ENCODE data around the gene ZDHHC14.
"Not testable (repeated sequence)": the region's sequence is repeated elsewhere in the genome, so short reads cannot be mapped to it uniquely, and the experiment has no call there.

Gene ZDHHC14

GRCh38 chr6:157557559-157557958, 176.6 kb downstream of the ZDHHC14 start:
- no peak overlapping the region for H3K27ac ChIP-seq (ENCODE audit: low read depth, low read length)
- H3K27me3 ChIP-seq (ENCODE audit: control insufficient read depth, insufficient read depth, low read length), result no peaks in the 10 kb centered on the region
- H3K4me3 ChIP-seq (ENCODE audit: low read length), result no peak overlapping the region
- H3K4me1 ChIP-seq (ENCODE audit: control insufficient read depth, insufficient read depth, low read length), result no peaks in the 10 kb centered on the region
- H3K36me3 ChIP-seq (ENCODE audit: control insufficient read depth, insufficient read depth, low read length), result no peaks in the 10 kb centered on the region
- no peak overlapping the region for H3K9ac ChIP-seq (ENCODE audit: low read length)

GRCh38 chr6:157558049-157558448, 177.1 kb downstream of the ZDHHC14 start:
- Histone ChIP-seq H3K27me3 (ENCODE audit: control insufficient read depth, insufficient read depth, low read length) (no peaks in the 10 kb centered on the region), H3K27ac (ENCODE audit: low read depth, low read length) (no peak overlapping the region), H3K36me3 (ENCODE audit: control insufficient read depth, insufficient read depth, low read length) (no peaks in the 10 kb centered on the region), H3K4me1 (ENCODE audit: control insufficient read depth, insufficient read depth, low read length) (no peaks in the 10 kb centered on the region), H3K9ac (ENCODE audit: low read length) (no peak overlapping the region), H3K4me3 (ENCODE audit: low read length) (no peak overlapping the region)

DNA sequence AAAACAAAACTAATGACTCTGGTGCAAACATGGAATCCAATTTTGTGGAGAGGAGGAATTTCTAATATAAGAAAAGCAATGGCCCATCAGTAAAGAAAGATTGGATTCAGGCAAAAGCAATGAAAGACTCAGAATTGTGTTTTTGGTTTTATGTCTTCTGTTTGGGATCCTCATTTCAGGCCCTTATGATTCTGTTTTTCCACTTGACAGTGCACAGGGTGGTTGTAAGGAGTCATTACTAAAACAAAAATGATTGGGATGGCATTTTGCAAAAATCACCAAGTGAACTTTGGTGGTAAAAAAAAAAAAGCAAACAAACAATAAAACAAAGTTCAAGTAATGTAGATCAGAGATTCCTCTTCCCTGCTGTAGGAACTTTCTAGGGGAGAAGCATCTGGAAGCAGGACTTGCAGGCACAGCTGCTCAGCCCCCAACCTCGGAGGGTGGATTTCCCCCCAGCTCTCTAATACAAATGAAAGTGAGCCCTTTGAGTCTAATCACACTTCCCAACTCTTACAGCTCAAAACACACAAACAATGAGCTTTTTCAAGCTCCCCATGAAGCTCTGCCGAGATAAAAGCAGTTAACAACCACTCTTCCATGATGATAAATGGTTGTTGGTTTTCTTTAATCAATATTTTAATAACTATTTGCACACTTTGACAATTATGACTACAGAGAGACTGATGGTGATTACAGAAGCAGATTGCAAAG, 177.7 kb downstream of the ZDHHC14 start:
- Histone ChIP-seq H3K36me3 (ENCODE audit: control insufficient read depth, insufficient read depth, low read length) (no peaks in the 10 kb centered on the region), H3K4me3 (ENCODE audit: low read length) (no peak overlapping the region), H3K9ac (ENCODE audit: low read length) (no peak overlapping the region), H3K27ac (ENCODE audit: low read depth, low read length) (no peak overlapping the region), H3K4me1 (ENCODE audit: control insufficient read depth, insufficient read depth, low read length) (no peaks in the 10 kb centered on the region), H3K27me3 (ENCODE audit: control insufficient read depth, insufficient read depth, low read length) (no peaks in the 10 kb centered on the region)

- Histone ChIP-seq H3K36me3 (ENCODE audit: control insufficient read depth, insufficient read depth, low read length) (no peaks in the 10 kb centered on the region), H3K4me1 (ENCODE audit: control insufficient read depth, insufficient read depth, low read length) (no peaks in the 10 kb centered on the region), H3K27me3 (ENCODE audit: control insufficient read depth, insufficient read depth, low read length) (no peaks in the 10 kb centered on the region), H3K9ac (ENCODE audit: low read length) (no peak overlapping the region), H3K27ac (ENCODE audit: low read depth, low read length) (no peak overlapping the region), H3K4me3 (ENCODE audit: low read length) (no peak overlapping the region)
Observed at GRCh38 chr6:157559201-157559756, 178.3 kb downstream of the ZDHHC14 start.

DNA sequence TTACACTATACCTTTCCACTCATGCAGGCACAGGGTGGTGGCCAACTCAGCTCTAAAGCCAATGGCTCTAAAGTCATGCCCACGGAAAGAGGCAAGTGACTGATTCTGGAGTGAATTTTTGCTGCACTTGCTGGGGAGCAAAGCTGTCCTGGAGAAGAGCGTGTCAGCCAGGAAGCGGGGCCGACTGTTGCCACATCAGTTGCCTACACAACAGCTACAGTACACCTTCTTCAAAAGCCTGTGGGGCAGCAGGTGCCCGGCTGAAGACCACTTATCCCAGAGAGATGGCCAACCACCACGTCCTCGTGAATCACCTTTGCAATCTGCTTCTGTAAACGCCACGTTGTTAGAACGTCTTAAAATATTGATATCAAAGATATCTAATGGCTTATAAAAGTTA, 179.1 kb downstream of the ZDHHC14 start:
- H3K36me3 ChIP-seq (ENCODE audit: control insufficient read depth, insufficient read depth, low read length); H3K9ac ChIP-seq (ENCODE audit: low read length); H3K4me3 ChIP-seq (ENCODE audit: low read length); H3K27ac ChIP-seq (ENCODE audit: low read depth, low read length); H3K4me1 ChIP-seq (ENCODE audit: control insufficient read depth, insufficient read depth, low read length); H3K27me3 ChIP-seq (ENCODE audit: control insufficient read depth, insufficient read depth, low read length): not testable (repeated sequence)

GRCh38 chr6:157560691-157561413, 179.9 kb downstream of the ZDHHC14 start:
- Histone ChIP-seq H3K36me3 (ENCODE audit: control insufficient read depth, insufficient read depth, low read length) (no peaks in the 10 kb centered on the region), H3K4me1 (ENCODE audit: control insufficient read depth, insufficient read depth, low read length) (no peaks in the 10 kb centered on the region), H3K9ac (ENCODE audit: low read length) (no peak overlapping the region), H3K27me3 (ENCODE audit: control insufficient read depth, insufficient read depth, low read length) (no peaks in the 10 kb centered on the region), H3K4me3 (ENCODE audit: low read length) (no peak overlapping the region), H3K27ac (ENCODE audit: low read depth, low read length) (no peak overlapping the region)

DNA sequence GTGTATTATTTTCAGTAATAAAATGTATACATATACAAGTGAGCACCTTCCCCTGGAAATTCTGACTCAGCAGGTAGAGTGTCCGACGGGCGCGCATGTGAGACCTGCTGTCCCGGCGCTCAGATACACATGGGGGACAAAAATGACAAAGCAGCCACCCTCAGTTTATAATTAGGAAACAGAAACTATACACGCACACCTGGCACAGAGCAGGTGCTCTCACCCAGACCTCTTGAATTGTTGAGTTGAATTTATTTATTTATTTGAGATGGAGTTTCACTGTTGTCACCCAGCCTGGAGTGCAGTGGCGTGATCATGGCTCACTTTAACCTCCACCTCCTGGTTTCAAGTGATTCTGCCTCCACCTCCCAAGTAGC, 180.4 kb downstream of the ZDHHC14 start:
- Histone ChIP-seq H3K9ac (ENCODE audit: low read length) (no peak overlapping the region), H3K4me1 (ENCODE audit: control insufficient read depth, insufficient read depth, low read length) (no peaks in the 10 kb centered on the region), H3K27ac (ENCODE audit: low read depth, low read length) (no peak overlapping the region), H3K4me3 (ENCODE audit: low read length) (no peak overlapping the region), H3K36me3 (ENCODE audit: control insufficient read depth, insufficient read depth, low read length) (no peaks in the 10 kb centered on the region), H3K27me3 (ENCODE audit: control insufficient read depth, insufficient read depth, low read length) (no peaks in the 10 kb centered on the region)

GRCh38 chr6:157561929-157562810, 181.2 kb downstream of the ZDHHC14 start:
- no peak overlapping the region for H3K27ac ChIP-seq (ENCODE audit: low read depth, low read length)

DNA sequence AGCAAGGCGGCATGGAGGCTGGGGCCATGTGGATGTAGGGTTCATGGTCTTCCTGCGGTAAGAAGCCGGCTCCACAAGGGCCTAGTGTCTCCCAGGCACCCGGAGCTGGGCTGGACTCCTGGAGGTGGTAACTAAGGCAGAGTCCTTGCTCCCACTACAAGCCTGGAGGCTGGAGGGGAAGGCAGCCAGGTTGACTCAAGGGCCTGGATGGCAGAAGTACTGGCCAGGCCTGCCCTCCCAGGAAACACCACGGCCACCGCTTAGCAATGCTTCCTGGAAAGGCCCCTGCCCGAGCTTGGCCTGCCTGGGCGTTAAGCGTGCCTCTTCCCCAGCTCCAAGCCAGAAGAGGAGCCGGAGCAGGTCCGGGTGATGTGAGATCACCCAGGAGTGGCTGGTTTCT, 182.0 kb downstream of the ZDHHC14 start:
- Histone ChIP-seq H3K4me1 (ENCODE audit: control insufficient read depth, insufficient read depth, low read length) (no peaks in the 10 kb centered on the region), H3K36me3 (ENCODE audit: control insufficient read depth, insufficient read depth, low read length) (no peaks in the 10 kb centered on the region), H3K9ac (ENCODE audit: low read length) (no peak overlapping the region), H3K27me3 (ENCODE audit: control insufficient read depth, insufficient read depth, low read length) (no peaks in the 10 kb centered on the region), H3K4me3 (ENCODE audit: low read length) (no peak overlapping the region), H3K27ac (ENCODE audit: low read depth, low read length) (no peak overlapping the region)

More at GRCh38 chr6:157561929-157562810, 181.2 kb downstream of the ZDHHC14 start:
- Histone ChIP-seq H3K4me3 (ENCODE audit: low read length) (no peak overlapping the region), H3K36me3 (ENCODE audit: control insufficient read depth, insufficient read depth, low read length) (no peaks in the 10 kb centered on the region), H3K27me3 (ENCODE audit: control insufficient read depth, insufficient read depth, low read length) (no peaks in the 10 kb centered on the region), H3K9ac (ENCODE audit: low read length) (no peak overlapping the region), H3K4me1 (ENCODE audit: control insufficient read depth, insufficient read depth, low read length) (no peaks in the 10 kb centered on the region)

- Histone ChIP-seq H3K9ac (ENCODE audit: low read length) (no peak overlapping the region), H3K27ac (ENCODE audit: low read depth, low read length) (no peak overlapping the region), H3K4me1 (ENCODE audit: control insufficient read depth, insufficient read depth, low read length) (no peaks in the 10 kb centered on the region), H3K36me3 (ENCODE audit: control insufficient read depth, insufficient read depth, low read length) (no peaks in the 10 kb centered on the region), H3K4me3 (ENCODE audit: low read length) (no peak overlapping the region), H3K27me3 (ENCODE audit: control insufficient read depth, insufficient read depth, low read length) (no peaks in the 10 kb centered on the region)
Observed at GRCh38 chr6:157563611-157564284, 182.8 kb downstream of the ZDHHC14 start.

DNA sequence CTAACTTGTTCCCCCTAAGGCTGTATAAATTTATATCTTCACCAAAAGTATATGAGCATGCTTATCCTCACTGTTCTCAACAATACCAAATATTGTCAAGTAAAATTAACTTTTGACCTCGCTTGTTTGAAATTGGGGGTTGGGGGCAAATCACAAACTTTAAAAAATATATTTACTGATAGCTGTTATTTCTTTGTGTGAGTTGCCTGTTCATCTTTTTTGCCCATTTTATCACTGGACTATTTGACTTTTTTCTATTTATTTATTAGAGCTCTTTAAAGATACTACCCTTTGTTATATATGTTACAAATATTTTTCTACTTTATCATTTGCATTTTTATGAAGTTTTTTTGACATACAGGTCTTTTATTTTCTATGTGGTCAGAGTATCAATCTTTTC, 187.7 kb downstream of the ZDHHC14 start:
- Histone ChIP-seq H3K27me3 (ENCODE audit: control insufficient read depth, insufficient read depth, low read length) (no peaks in the 10 kb centered on the region), H3K27ac (ENCODE audit: low read depth, low read length) (no peak overlapping the region), H3K4me3 (ENCODE audit: low read length) (no peak overlapping the region), H3K4me1 (ENCODE audit: control insufficient read depth, insufficient read depth, low read length) (no peaks in the 10 kb centered on the region), H3K9ac (ENCODE audit: low read length) (no peak overlapping the region), H3K36me3 (ENCODE audit: control insufficient read depth, insufficient read depth, low read length) (no peaks in the 10 kb centered on the region)

DNA sequence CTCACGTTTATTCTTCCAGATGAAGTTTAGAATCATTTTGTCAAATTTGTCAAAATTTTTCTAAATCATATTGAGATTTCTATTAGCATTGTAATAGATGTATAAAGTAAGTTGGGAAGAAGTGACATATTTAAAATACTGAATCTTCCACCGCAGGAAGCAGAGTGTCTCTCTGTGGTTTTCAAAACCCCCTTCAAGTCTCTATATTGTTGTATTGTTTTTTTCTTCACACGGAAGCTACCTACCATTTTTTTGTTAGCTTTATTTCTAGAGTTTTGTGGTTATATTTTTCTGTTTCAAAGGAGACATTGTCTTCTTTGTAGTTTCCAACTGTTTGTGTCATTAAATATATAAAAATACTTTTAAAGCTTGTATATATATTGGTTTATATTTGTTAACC, 188.6 kb downstream of the ZDHHC14 start:
- no peaks in the 10 kb centered on the region for H3K27me3 ChIP-seq (ENCODE audit: control insufficient read depth, insufficient read depth, low read length)
- H3K9ac ChIP-seq (ENCODE audit: low read length), result no peak overlapping the region
- no peak overlapping the region for H3K4me3 ChIP-seq (ENCODE audit: low read length)
- no peaks in the 10 kb centered on the region for H3K4me1 ChIP-seq (ENCODE audit: control insufficient read depth, insufficient read depth, low read length)
- H3K27ac ChIP-seq (ENCODE audit: low read depth, low read length), result no peak overlapping the region
- no peaks in the 10 kb centered on the region for H3K36me3 ChIP-seq (ENCODE audit: control insufficient read depth, insufficient read depth, low read length)
